AG10803 (cell line): ENCODE measurements around the gene HSDL1.

Experiments
- DNase-seq: peaks from one replicate; pipeline ENCODE4 v3.0.0; 2010; ENCODE audit warnings: low read depth
- H3K4me3 ChIP-seq: 2 replicates; pipeline ENCODE4 v1.5.1; 2011; ENCODE audit warnings: mild to moderate bottlenecking, low read length, control low read depth
- CTCF ChIP-seq: conservative IDR thresholded peaks from 2 replicates; pipeline ENCODE4 v1.5.1; 2011; ENCODE audit warnings: mild to moderate bottlenecking, low read length, control low read depth, inconsistent platforms

The HSDL1 gene

GRCh38 chr16:84175350-84176081, 30.5 kb upstream of the HSDL1 start:
- peak; percentile 29 for DNase-seq
- no peak overlapping the region for H3K4me3 ChIP-seq
- peak; percentile 65 for TF ChIP-seq CTCF

- TF ChIP-seq CTCF, result no peak
- no peak overlapping the region for H3K4me3 ChIP-seq
- DNase-seq, result no peak
Observed at GRCh38 chr16:84174396-84174795, 29.4 kb upstream of the HSDL1 start.

GRCh38 chr16:84169765-84170310, 24.9 kb upstream of the HSDL1 start:
- TF ChIP-seq CTCF, result no peak
- H3K4me3 ChIP-seq, result no peak overlapping the region
- DNase-seq, result no peak

- no peak overlapping the region for H3K4me3 ChIP-seq
- no peak for DNase-seq
- no peak for TF ChIP-seq CTCF
Observed at GRCh38 chr16:84166796-84167695, 22.1 kb upstream of the HSDL1 start.

GRCh38 chr16:84165746-84166145, 20.8 kb upstream of the HSDL1 start:
- TF ChIP-seq CTCF, result no peak
- DNase-seq, result no peak

GRCh38 chr16:84161801-84162200, 16.8 kb upstream of the HSDL1 start:
- H3K4me3 ChIP-seq, result no peak overlapping the region
- DNase-seq, result no peak
- TF ChIP-seq CTCF, result no peak

More at GRCh38 chr16:84165746-84166145, 20.8 kb upstream of the HSDL1 start:
- H3K4me3 ChIP-seq, result no peak overlapping the region
